ENCODE data around the gene IL2RG.

IL2RG gene

DNA sequence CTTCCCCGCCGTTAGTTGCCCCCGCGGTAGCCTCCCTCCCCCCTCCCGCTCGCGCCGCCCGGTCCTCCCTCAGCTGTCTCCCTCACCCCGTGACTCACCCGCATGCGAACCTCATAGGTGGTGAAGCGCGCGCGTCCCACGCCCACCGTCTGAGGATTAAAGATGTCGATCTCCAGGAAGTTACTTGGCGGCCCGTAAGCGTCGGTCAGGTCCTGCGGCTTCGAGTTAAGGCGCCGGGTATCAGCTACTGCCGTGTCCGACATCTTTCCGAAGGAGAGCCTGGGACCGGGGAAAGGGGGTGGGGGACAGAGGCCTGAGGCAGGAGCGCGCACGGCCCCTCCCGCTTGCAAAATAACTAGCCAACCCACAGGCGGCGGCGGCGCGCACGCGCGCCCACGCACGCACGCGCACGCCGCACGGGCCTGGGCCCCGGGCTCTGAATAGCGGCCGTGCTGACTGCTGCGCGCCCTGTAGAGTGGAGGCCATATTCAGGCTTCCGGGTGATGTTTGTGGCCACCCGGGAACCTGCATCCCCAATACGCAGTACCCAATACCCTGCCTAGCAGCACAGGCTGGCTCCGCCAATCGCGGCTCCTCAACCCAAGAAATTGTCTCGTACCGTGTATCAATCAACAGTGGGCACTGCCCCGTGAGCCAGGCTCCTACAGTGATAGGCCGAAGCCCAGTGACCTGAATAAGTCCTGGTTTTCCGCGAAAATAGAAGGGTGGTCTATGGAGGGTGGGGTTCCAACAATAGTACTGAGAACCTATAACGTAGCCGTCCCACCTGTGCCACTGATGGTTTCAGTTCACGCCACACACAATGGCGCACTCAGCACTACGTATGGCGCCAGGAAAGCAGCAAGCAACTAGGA, 43.1 kb downstream of the IL2RG start, which contains the start of gene SNX12:
TSS of gene SNX12 (minus strand) at position 291 of the 875 bp plus-strand sequence. CDS start at position 263, 28 bp downstream.
- DNase-seq (ENCODE audit: low spot score), result peak; percentile 95

DNA sequence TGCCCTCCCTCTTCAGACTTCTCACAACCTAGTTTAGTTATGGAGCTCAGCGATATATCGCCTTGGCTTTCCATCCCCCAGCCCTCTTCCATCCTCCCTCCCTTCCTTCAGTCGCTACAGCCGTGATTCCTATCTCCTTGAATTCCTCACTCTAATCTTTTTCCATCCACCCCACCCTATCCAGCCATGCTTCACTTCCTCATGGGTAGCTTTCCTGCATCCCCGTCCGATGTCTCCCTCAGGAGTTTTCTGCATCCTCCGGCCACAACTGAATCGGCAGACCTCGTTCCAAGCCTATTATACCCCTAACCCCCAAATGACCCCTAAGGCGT, 43.7 kb downstream of the IL2RG start:
- no peak for DNase-seq (ENCODE audit: low spot score)

DNA sequence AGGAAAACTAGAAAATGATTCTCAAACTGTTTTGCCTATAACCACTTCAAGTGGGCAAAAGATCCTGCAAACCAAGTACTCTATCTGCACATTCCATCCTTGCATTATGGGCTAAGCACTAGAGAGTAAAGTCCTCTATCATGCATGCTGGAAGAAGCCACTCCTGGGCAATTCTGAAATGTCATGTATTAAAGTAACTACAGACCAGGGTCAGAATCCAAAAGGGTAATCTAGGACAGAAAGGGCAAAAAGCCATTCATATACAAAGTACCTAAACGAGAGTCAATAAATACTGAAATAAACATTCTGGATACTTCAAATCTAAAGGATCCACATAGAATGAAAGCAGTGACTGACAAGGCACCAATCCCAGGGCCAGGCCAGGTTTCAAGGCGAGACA, 44.3 kb downstream of the IL2RG start:
- no peak for DNase-seq (ENCODE audit: low spot score)

DNA sequence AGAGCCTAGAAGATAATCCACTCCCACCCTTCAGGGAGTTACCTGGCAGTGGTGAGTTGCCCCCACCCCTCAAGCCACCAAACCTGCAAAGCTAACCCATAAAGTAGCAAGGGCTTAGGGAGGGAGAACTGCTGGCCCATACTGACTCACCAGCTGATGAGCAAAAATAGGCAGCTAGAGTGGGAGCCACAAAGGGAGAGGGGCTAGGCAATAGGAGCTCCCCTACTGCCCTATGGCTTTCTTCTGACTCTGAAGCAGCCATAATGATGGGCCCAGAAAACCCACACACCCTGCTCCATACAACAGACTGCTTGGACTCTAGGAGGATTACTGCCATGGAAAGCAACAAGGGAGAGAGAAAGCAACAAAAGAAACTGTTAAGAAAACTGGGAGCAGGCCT, 51.2 kb downstream of the IL2RG start:
- DNase-seq (ENCODE audit: low spot score), result no peak

DNA sequence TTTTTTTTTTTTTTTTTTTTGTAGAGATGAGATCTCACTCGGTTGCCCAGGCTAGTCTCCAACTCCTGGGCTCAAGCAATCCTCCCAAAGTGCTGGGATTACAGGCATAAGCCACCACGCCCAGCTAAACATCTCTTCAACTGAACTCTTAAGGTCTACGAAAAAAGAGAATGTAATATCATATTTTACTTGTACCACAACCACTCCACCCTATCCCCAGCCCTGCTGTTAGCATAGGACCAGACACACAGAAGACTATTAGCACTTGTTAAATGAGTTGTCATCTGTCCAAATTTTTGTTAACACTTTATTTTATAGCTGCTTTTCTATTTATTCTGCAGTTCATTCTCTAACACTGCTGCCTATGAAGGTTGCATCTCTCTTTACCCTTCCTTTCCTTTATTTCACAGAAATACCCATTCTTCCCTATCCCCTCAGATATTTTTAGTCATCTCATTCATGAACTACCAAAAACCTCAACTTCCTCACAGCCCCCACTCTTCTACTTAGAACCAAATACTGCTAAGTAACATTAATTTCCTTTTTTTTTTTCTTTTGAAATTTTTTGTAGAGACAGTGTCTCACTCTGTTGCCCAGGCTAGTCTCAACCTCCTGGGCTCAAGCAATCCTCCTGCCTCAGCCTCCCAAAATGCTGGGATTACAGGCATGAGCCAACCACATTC, 53.4 kb downstream of the IL2RG start:
- DNase-seq (ENCODE audit: low spot score), result no peak

All from kidney tubule cell (primary cell).